Thyroid gland (tissue), 4 donors: ENCODE measurements around the gene TMEM208.

Experiments
- POLR2A ChIP-seq, 2 donors: fragments of 450-650 bp; IDR thresholded peaks; one replicate each; pipeline ENCODE4 v1.6.1; 2017; ENCODE audit warnings: antibody characterized with exemption in 2 of 2, mild to moderate bottlenecking in 2 of 2, moderate library complexity in 1 of 2
- TF ChIP-seq, protein P1 (sequence below), 6 experiments: fragments of 200-600 bp in 3 of 6; fragments of 450-650 bp in 3 of 6; sonication (generic) in 3 of 6; IDR thresholded peaks; one replicate each; pipeline ENCODE4 v1.5.1; 2016 to 2019; ENCODE audit warnings: antibody characterized with exemption in 6 of 6, mild to moderate bottlenecking in 2 of 6, inconsistent platforms in 1 of 6, moderate library complexity in 1 of 6

DNA sequence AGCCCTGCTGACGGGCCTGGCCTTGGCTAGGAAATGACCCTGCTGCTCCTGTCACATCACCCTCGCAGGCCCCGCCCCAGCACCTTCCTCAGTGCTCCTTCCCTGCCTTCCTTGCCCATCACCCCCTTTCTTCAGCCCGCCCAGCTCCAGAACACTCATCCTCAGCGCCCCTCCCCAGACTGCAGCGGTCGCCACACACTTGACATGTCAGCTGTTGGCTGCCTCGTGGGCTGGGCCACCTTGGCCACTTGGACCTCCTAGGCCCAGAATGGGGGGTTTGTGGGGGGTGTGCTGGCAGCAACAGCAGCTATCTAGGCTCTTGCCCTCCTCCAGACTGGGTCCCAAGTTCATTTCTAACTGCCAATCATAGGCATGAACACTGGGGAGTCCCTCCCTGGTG is 17.4 kb upstream of the TMEM208 start:
- TF ChIP-seq, protein P1, sequence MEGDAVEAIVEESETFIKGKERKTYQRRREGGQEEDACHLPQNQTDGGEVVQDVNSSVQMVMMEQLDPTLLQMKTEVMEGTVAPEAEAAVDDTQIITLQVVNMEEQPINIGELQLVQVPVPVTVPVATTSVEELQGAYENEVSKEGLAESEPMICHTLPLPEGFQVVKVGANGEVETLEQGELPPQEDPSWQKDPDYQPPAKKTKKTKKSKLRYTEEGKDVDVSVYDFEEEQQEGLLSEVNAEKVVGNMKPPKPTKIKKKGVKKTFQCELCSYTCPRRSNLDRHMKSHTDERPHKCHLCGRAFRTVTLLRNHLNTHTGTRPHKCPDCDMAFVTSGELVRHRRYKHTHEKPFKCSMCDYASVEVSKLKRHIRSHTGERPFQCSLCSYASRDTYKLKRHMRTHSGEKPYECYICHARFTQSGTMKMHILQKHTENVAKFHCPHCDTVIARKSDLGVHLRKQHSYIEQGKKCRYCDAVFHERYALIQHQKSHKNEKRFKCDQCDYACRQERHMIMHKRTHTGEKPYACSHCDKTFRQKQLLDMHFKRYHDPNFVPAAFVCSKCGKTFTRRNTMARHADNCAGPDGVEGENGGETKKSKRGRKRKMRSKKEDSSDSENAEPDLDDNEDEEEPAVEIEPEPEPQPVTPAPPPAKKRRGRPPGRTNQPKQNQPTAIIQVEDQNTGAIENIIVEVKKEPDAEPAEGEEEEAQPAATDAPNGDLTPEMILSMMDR (IDR thresholded peaks at IDR 0.05), result no peak
- no peak for TF ChIP-seq POLR2A (IDR thresholded peaks at IDR 0.05)
